ENCODE results near the gene WDR49.
"Not testable (repeated sequence)": the region's sequence is repeated elsewhere in the genome, so short reads cannot be mapped to it uniquely, and the experiment has no call there.

Gene WDR49

GRCh38 chr3:167631471-167631870 lies 22.3 kb downstream of the WDR49 start:
- Histone ChIP-seq H3K27ac (no peak overlapping the region), H3K4me3 (no peak overlapping the region)

DNA sequence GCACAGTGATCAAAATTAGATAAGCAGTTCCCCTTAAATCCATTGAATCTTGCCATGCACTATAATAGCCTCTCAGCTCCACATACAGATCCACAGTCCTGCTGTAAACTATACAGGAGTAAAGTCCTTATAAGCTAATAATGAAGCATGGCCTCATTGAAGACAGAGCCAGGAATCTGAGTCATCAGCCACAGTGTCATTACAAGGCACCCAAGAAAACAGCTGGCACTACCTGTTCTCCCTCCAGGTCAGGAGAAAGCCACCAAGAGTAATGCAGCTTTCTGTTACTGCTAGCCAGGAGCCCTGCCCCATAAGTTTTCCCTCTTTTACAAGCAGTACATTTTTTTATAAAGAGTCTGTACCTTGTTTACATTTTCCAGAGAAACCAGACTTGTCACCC lies 27.3 kb downstream of the WDR49 start:
- H3K4me3 ChIP-seq, result no peak overlapping the region
- no peak overlapping the region for H3K27ac ChIP-seq

DNA sequence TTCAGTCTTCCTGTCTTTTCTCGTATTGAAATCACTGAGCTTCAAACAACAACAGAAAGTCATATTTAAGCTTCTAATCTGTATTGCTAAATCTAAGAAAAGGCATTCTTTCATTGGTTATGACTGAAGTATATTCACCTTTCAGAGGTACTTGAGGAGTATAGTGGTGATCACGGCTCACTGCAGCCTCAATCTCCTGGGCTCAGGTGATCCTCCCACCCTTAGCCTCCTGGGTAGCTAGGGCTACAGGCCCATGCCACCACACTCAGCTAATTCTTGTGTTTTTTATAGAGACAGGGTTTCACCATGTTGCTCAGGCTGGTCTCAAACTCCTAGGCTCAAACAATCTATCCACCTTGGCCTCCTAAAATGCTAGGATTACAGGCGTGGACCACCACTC lies 38.7 kb downstream of the WDR49 start:
- no peak overlapping the region for H3K27ac ChIP-seq
- no peak overlapping the region for H3K4me3 ChIP-seq

GRCh38 chr3:167614196-167614595 lies 39.5 kb downstream of the WDR49 start:
- not testable (repeated sequence) for H3K27ac ChIP-seq, H3K4me3 ChIP-seq

DNA sequence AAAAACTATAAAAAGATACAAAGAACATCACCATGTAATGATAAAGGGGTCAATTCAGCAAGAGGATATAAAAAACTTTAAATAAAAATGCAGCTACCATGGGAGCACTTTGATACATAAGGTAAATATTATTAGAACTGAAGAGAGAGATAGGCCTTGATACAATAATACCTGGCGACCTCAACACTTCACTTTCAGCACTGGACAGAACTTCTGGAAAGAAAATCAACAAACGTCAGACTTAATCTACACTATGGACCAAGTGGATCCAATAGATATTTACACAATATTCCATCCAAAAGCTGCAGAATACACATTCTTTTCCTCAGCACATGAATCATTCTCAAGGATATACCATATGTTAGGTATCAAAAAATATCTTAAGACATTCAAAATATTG lies 42.0 kb downstream of the WDR49 start:
- Histone ChIP-seq H3K27ac (no peak overlapping the region), H3K4me3 (no peak overlapping the region)

DNA sequence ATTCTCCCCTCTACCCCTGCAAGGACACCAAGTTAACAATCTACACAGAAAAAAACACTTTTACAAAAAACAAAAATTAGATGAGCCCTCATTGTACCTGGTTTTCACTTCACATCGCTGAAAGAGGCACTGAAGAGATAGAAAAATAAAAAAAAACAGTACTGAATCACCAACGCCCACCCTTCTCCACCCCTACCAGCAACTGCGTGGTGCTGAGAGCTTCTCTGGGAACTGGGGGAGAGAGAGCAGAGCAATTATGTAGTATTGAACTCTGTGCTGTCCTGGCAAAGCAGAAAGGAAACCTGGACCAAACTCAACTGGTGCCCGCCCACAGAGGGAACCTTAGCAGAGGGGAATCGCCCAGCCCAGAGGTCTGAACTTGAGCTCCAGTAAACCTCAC lies 44.6 kb downstream of the WDR49 start:
- no peak overlapping the region for H3K27ac ChIP-seq
- H3K4me3 ChIP-seq, result no peak overlapping the region

DNA sequence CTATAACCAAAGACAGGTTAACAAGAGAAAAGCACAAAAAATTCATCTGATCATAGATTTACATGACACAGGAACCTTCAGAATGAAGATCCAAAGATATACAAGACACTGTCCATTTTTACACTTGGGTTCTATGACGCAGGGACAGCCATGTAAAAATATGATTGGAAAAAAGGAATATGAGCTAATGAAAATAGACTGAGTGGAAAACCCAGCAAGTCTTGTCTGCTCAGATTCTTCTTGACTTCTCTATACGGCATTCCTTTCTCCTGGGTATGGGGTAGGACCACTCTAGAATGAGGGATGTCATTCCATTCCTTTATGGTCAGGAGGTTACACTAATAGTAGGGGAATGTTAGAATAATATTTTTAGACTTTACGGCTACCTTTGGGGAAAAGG lies 46.9 kb downstream of the WDR49 start:
- no peak overlapping the region for H3K27ac ChIP-seq
- no peak overlapping the region for H3K4me3 ChIP-seq

- H3K4me3 ChIP-seq, result no peak overlapping the region
- H3K27ac ChIP-seq, result no peak overlapping the region
Measured at GRCh38 chr3:167605871-167606270, 47.9 kb downstream of the WDR49 start.

DNA sequence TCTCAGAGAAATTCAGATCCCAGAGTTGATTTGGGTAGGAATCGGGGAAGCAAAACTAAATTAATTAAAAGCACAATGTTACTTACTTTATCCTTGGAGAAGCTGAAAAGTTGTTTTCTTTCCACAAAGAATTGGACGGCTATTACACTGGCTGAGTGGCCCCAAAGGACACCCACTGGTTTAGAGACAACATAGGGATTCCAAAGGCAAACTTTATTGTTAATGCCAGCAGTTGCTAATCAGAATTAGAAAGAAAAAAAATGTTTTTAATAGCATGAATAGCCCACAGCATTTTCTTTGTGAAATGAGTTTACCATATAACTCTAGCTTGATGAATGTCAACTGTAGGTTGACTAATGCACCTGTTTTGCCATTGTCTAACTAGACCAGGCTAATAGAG lies 51.7 kb downstream of the WDR49 start:
- Histone ChIP-seq H3K27ac (no peak overlapping the region), H3K4me3 (no peak overlapping the region)

DNA sequence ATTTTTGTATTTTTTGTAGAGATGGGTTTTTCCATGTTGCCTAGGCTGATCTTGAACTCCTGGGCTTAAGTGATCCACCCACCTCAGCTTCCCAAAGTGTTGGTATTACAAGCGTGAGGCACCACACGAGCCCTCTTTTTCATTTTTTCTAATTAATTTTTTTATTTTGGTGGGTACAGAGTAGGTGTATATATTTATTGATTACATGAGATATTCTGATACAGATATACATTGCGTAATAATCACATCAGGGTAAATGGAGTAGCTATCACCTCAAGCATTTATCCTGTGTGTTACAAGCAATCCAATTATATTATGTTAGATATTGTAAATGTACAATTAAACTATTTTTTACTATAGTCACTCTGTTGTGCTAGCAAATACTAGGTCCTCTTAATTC lies 66.1 kb downstream of the WDR49 start:
- no peak overlapping the region for H3K27ac ChIP-seq
- no peak overlapping the region for H3K4me3 ChIP-seq

- no peak overlapping the region for H3K27ac ChIP-seq
- H3K4me3 ChIP-seq, result no peak overlapping the region
Measured at GRCh38 chr3:167575000-167575600, 78.6 kb downstream of the WDR49 start.

GRCh38 chr3:167572991-167573390 lies 80.8 kb downstream of the WDR49 start:
- Histone ChIP-seq H3K27ac (no peak overlapping the region), H3K4me3 (no peak overlapping the region)

DNA sequence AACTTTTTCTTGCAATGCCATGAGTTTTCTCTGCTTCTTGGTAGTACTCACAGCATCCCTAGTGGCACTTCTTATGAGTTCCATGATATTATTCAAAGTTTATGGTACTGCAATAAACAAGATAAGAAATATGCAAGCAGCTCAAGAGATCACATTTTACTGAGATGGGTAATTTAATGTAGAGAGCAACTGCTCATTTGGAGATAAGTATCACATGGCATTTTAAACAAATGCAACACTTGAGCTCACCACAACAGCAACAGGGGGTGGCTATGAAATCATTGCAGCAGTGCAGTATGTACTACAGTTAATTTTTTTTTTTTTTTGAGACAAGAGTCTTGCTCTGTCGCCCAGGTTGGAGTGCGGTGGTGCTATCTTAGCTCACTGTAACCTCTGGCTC lies 85.1 kb downstream of the WDR49 start:
- Histone ChIP-seq H3K27ac (no peak overlapping the region), H3K4me3 (no peak overlapping the region)

DNA sequence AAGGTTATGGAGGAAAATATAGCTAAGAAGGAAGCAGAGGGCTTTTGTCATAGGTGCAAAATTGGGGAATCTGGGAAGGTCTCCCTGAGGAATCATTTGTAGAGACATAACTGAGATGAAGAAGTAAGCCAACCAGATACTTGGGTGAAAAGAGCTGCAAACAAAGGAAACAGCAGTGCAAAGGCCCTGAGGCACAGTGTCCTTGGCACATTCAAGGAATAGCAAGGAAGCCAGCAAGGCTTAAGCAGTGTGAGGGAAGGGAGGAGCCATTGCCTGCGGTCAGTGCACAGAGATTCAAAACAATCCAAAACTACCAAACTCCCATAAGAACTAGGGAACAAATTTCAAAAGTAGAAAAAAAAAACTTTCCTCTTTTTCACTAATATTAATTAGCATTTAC lies 88.3 kb downstream of the WDR49 start:
- Histone ChIP-seq H3K4me3 (no peak overlapping the region), H3K27ac (no peak overlapping the region)

DNA sequence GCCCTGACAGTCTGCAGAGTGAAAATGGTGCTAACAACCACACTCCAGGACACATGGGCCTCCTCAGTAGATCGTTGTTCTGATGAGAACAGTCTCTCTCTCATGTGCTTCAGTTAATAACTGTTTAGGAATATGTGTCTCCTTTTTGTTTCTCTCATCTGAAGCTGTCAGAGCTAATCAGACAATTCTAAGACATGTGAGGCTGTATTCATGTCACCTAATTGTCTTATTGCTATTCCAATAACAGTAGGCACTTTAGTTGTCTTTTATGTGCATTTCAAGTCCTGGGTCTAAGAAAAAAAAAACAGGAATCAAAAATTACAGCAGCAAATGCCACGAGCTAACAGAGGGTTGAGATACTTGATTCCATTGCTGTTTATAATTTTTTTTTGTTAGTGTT lies 89.1 kb downstream of the WDR49 start:
- H3K27ac ChIP-seq, result no peak overlapping the region
- no peak overlapping the region for H3K4me3 ChIP-seq

DNA sequence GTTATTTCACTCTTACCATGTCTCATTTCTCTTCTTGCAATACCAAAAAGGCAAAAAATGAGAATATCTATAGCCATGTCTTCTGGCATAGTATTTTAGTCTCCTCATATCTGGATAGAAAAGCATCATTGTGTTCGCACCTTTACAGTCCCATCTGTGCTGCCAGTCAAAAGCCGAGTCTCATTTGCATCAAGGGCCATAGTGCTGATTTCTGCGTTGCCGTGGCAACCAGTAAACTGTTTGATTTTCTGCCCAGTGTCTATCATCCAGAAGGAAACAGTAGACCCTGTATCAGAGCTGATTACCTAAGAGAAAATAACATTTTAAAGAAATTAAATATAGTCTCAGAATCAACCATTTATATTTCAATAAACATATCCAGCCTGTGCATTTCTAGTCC lies 93.8 kb downstream of the WDR49 start:
- H3K27ac ChIP-seq, result no peak overlapping the region
- H3K4me3 ChIP-seq, result no peak overlapping the region

DNA sequence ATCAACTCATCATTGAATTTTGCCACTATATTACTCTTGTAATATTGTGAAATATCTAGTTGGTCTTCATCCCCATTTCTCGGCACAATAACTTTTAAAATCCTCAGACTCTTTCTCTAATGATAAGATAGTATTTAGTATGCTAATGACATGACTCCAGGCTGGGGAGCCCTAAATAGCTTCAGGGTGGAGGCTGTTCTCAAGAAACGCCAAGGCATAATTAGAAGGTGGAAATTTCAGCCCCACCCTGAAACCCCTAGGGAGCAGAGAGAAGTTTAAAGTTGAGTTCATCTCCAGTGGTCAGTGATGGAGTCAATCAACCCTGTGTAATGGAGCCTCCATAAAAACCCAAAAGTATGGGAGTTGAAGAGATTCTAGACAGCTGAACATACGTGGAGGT lies 98.8 kb downstream of the WDR49 start:
- no peak overlapping the region for H3K4me3 ChIP-seq
- no peak overlapping the region for H3K27ac ChIP-seq

DNA sequence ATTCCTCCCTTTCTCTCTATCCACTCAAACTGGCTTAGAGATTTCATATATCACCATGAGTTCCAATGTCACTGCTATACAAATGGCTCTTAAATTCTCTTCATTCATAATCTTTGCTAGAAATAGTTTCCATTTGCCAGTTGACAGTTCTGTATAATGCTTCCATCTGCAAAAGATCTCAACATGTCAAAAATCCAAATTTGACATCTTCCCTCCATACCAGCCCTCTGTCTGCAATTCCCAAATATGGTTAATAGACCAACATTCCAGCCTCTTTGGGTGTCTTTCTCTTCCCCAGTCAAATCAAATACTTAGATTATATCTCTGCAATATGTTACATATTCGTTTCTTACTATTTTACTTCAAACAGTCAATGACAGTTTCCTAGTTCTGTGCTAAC lies 115.7 kb downstream of the WDR49 start:
- Histone ChIP-seq H3K4me3 (no peak overlapping the region), H3K27ac (no peak overlapping the region)

DNA sequence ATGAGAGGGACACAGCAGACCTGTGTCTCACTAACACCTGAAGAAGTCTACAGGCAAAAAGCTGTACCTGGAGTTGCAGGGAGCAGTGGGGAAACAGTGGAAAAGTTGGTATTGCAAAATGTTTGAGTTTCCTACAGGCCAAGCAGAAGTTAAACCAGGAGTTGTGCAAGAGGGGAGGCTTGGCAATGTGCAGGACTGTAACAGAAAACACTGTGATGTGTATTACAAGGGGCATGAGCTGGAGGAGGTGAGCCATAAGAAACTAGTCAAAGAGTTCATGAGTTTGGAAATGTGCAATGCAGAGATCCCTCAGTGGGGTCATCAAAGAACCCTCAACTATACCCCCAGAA lies 132.8 kb downstream of the WDR49 start:
- no peak overlapping the region for H3K27ac ChIP-seq

DNA sequence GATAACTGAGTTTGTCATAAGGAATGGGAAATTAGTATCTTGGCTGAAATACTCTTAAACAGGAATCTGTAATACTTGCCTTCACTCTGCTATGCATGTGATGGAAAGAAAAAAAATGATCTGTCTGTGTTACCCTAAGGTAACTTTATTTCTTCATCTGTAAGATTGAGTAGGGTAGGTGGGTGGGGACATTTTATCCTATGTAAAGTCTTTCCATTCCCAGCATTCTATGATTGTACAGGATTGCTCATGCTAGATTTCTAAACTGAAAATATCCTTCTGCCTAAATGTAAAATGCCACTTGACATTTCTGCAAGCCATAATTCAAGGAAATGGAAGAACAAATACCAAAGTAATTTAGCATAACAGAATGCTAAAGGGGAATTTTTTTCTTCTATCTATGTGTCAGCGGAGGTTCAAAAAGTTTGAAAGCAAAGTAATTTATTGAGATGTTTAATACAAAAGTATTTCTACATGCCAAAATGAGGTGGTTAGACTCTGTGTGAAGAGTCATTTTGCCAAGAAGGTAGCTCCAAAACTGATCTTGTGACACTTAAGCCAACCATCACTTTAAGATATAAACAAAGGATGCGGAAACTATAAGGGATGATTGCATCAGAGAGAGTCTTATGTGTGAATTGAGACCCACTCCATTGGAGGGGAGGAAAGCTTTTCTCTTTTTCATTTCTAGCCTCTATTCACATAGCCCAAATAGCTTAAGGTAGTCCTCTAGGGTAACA lies 133.3 kb downstream of the WDR49 start:
- Histone ChIP-seq H3K27ac (no peak overlapping the region), H3K4me3 (no peak overlapping the region)

More for the DNA sequence above, 132.8 kb downstream of the WDR49 start:
- H3K4me3 ChIP-seq, result no peak overlapping the region

DNA sequence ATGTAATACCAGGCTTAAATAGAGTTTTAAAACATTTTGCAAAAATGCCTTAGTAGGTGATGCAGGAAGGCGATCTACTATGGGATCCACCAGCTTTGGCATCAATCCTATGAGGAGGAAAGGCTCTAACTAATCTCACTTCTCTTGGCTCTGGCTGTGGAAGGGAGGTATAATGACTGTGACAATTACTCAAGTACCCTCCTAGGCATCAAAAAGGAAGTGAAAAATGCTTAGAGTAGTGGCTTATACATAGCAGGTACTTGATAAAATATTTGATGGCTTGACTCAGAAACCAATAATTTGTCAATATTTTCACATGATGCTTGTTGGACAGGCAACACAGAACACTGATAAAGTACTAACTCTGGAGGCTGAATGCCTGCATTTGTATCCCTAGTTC lies 145.8 kb downstream of the WDR49 start:
- Histone ChIP-seq H3K27ac (no peak overlapping the region), H3K4me3 (no peak overlapping the region)

- Histone ChIP-seq H3K27ac (no peak overlapping the region), H3K4me3 (no peak overlapping the region)
Measured at GRCh38 chr3:167502401-167502800, 151.3 kb downstream of the WDR49 start.
